ENCODE measurements around the gene TFAM. TPM values are rescaled to one million over a fixed set of nuclear protein-coding genes. Genes with fewer than 3 reads are reported as not detected.
A peak's percentile ranks its signal among the peaks of the same experiment; 100 is the strongest.

Gene TFAM
- total and polyA plus RNA-seq, 2 experiments from 2014 or later = 20.0 to 20.6 TPM

DNA sequence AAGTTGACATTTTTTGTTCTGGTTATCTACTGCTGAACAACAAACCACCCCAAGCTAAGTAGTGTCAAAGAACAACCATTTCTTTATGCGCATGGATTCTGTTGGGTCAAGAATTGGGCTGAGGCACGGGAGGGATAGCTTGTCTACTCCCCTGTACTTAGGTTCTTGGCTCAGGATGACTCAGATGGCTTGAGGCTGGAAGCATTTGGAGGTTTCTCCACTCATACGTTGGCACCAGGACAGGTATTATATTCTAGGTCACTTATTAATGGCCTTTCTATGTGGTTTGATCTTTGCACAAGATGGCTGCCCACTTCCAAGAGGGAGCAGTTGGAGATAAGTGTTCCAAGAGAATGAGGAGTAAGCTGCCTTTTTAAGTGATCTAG lies 11.8 kb upstream of the TFAM start:
- Histone ChIP-seq H3K27me3 (replicated peaks; ENCODE audit: insufficient read depth) (no peaks in the 10 kb centered on the region), H3K4me3 (no peak overlapping the region), H3K9me2 (ENCODE audit: insufficient read depth) (no peaks in the 10 kb centered on the region), H3K9me3 (ENCODE audit: low read depth) (no peaks in the 10 kb centered on the region), H3K79me2 (ENCODE audit: insufficient read depth) (no peaks in the 10 kb centered on the region), H3F3A (ENCODE audit: insufficient read depth) (no peaks in the 10 kb centered on the region), H3K4me1 (ENCODE audit: insufficient read depth) (no peaks in the 10 kb centered on the region), H3K27ac (no peak overlapping the region), H4K20me1 (ENCODE audit: insufficient read depth) (no peaks in the 10 kb centered on the region), H3K4me2 (ENCODE audit: unreplicated experiment) (no peak overlapping the region), H3K36me3 (ENCODE audit: low read depth) (no peaks in the 10 kb centered on the region; the same call in 1 of the 2 replicates), H3K9ac (no peak overlapping the region), H2AFZ (no peak overlapping the region)
- WGBS, 2 experiments (ENCODE audit: low coverage in 1 of 2, low lambda C conversion rate in 2 of 2, missing lambda C conversion rate in 2 of 2) = 95% methylated on average over 3 of the region's 3 CpGs
- in situ Hi-C loops (cut with MboI) = no loop called here
- peak; percentile 17 for DNase-seq
- TF ChIP-seq EZH2 (IDR thresholded peaks at IDR 0.05; ENCODE audit: insufficient read depth, poor library complexity, severe bottlenecking) = no peak
- no peak for TF ChIP-seq EZH2phosphoT487 (IDR thresholded peaks at IDR 0.05; ENCODE audit: insufficient read depth, low read depth)

DNA sequence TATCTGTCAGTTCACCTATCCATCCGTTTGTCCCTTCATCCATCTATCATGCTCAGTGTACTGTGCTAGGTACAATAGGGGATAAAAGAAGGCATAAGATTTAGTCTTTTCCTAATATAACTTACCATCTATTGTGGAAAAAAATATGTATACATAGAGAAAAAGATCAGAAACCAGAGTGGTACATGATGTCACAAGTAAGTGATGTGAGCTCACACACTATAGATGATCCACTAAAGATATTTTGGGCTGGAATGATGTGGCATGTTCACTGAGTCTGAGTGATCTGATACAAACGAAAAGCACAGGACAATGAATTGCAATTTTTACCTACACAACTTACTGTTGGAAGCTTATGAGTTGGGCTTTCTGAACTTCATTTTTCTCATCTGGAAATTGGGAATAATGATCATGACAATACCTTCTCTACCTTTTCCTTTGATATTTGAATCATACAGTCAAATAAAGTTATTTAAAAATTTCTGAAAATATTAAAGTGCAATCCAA lies 2.7 kb upstream of the TFAM start:
- Histone ChIP-seq H3K27me3 (replicated peaks; ENCODE audit: insufficient read depth) (no peaks in the 10 kb centered on the region), H3K9ac (no peak overlapping the region), H3K27ac (no peak overlapping the region), H3F3A (ENCODE audit: insufficient read depth) (peaks cover 8% of the 10 kb centered on the region; the same call in 1 of the 2 replicates), H3K4me2 (ENCODE audit: unreplicated experiment) (no peak overlapping the region), H3K9me2 (ENCODE audit: insufficient read depth) (no peaks in the 10 kb centered on the region), H4K20me1 (ENCODE audit: insufficient read depth) (no peaks in the 10 kb centered on the region), H3K4me3 (no peak overlapping the region), H3K9me3 (ENCODE audit: low read depth) (no peaks in the 10 kb centered on the region), H3K36me3 (ENCODE audit: low read depth) (no peaks in the 10 kb centered on the region; the same call in 1 of the 2 replicates), H3K4me1 (ENCODE audit: insufficient read depth) (peaks cover 9% of the 10 kb centered on the region; the same call in 1 of the 2 replicates), H2AFZ (no peak overlapping the region), H3K79me2 (ENCODE audit: insufficient read depth) (peaks cover 22% of the 10 kb centered on the region)
- TF ChIP-seq EZH2phosphoT487 (IDR thresholded peaks at IDR 0.05; ENCODE audit: insufficient read depth, low read depth) = no peak
- no peak for TF ChIP-seq EZH2 (IDR thresholded peaks at IDR 0.05; ENCODE audit: insufficient read depth, poor library complexity, severe bottlenecking)
- in situ Hi-C loops (cut with MboI) = no loop called here
- no peak for DNase-seq
- 94 to 96% methylated on average over 2 of the region's 2 CpGs for WGBS, 2 experiments (ENCODE audit: low coverage in 1 of 2, low lambda C conversion rate in 2 of 2, missing lambda C conversion rate in 2 of 2)

DNA sequence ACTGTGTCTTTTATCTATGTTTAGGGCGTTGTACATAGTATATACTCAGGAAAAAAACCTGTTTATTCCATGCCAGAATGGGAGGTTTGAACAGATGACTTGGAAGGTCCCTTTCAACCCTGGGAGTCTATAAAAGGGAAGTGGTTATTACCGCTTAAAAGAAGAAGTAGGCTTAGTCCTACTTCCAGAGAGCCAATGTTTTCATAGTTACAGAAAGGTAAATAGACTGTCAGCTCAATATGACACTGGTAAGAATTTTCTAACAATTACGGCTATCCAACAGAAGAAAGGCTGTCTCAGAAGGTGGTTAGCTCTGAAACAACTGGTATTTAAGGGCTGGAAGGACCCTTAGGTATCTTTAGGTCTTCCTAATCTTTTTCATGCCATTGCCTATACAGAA lies 1.1 kb upstream of the TFAM start:
- Histone ChIP-seq H2AFZ (peak overlapping the region; percentile 91), H3K36me3 (ENCODE audit: low read depth) (peaks cover 10% of the 10 kb centered on the region; the same call in 1 of the 2 replicates), H3K4me3 (peak overlapping the region; percentile 85), H3K79me2 (ENCODE audit: insufficient read depth) (peaks cover 37% of the 10 kb centered on the region), H3K9me3 (ENCODE audit: low read depth) (no peaks in the 10 kb centered on the region), H3K4me1 (ENCODE audit: insufficient read depth) (peaks cover 9% of the 10 kb centered on the region; the same call in 1 of the 2 replicates), H3K4me2 (ENCODE audit: unreplicated experiment) (peak overlapping the region; percentile 84), H3K9ac (peak overlapping the region; percentile 82), H4K20me1 (ENCODE audit: insufficient read depth) (no peaks in the 10 kb centered on the region), H3K27ac (peak overlapping the region; percentile 76), H3K9me2 (ENCODE audit: insufficient read depth) (no peaks in the 10 kb centered on the region), H3K27me3 (replicated peaks; ENCODE audit: insufficient read depth) (no peaks in the 10 kb centered on the region), H3F3A (ENCODE audit: insufficient read depth) (peaks cover 8% of the 10 kb centered on the region; the same call in 1 of the 2 replicates)
- in situ Hi-C loops (cut with MboI) = no loop called here
- WGBS, 2 experiments (ENCODE audit: low coverage in 1 of 2, low lambda C conversion rate in 2 of 2, missing lambda C conversion rate in 2 of 2) = 54 to 64% methylated on average over 3 of the region's 3 CpGs
- DNase-seq = peak; percentile 19
- no peak for TF ChIP-seq EZH2phosphoT487 (IDR thresholded peaks at IDR 0.05; ENCODE audit: insufficient read depth, low read depth)
- TF ChIP-seq EZH2 (IDR thresholded peaks at IDR 0.05; ENCODE audit: insufficient read depth, poor library complexity, severe bottlenecking) = no peak

DNA sequence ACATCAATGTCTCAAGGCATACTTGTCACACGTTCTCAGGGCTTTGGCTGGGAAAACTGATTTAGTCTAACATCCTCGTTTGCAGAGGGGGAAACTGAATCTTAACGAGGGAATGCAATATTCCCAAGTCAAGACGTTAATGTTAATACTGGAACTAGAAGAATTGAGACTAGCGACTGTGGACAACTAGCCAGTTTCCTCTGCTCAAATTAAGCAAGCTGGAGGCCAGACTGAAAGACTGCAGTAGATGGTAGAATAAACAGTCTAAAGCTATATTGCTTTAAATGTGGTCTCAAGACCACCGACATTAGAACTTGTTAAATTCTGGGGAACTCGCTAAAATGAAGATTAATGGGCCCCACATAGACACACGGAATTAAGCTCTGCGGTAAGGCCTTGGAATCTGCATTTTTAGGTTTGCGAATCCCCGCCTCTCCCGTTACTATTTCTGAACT lies 639 bp upstream of the TFAM start:
- no peaks in the 10 kb centered on the region for H3K9me3 ChIP-seq (ENCODE audit: low read depth)
- H3K27me3 ChIP-seq (replicated peaks; ENCODE audit: insufficient read depth) = no peaks in the 10 kb centered on the region
- peak overlapping the region; percentile 84 for H3K4me2 ChIP-seq (ENCODE audit: unreplicated experiment)
- peak overlapping the region; percentile 76 for H3K27ac ChIP-seq
- no peak for DNase-seq
- no peak for TF ChIP-seq EZH2phosphoT487 (IDR thresholded peaks at IDR 0.05; ENCODE audit: insufficient read depth, low read depth)
- TF ChIP-seq EZH2 (IDR thresholded peaks at IDR 0.05; ENCODE audit: insufficient read depth, poor library complexity, severe bottlenecking) = no peak
- in situ Hi-C loops (cut with MboI) = no loop called here
- H3K4me1 ChIP-seq (ENCODE audit: insufficient read depth) = peaks cover 9% of the 10 kb centered on the region; the same call in 1 of the 2 replicates
- H3K9ac ChIP-seq = peak overlapping the region; percentile 82
- H2AFZ ChIP-seq = peak overlapping the region; percentile 91
- no peaks in the 10 kb centered on the region for H4K20me1 ChIP-seq (ENCODE audit: insufficient read depth)
- peaks cover 8% of the 10 kb centered on the region; the same call in 1 of the 2 replicates for H3F3A ChIP-seq (ENCODE audit: insufficient read depth)
- H3K4me3 ChIP-seq = peak overlapping the region; percentile 85
- no peaks in the 10 kb centered on the region for H3K9me2 ChIP-seq (ENCODE audit: insufficient read depth)
- 1 to 2% methylated on average over 12 of the region's 12 CpGs for WGBS, 2 experiments (ENCODE audit: low coverage in 1 of 2, low lambda C conversion rate in 2 of 2, missing lambda C conversion rate in 2 of 2)
- peaks cover 14% of the 10 kb centered on the region; the same call in 1 of the 2 replicates for H3K36me3 ChIP-seq (ENCODE audit: low read depth)
- H3K79me2 ChIP-seq (ENCODE audit: insufficient read depth) = peaks cover 41% of the 10 kb centered on the region
